Activated CD8-positive, alpha-beta T cell treated with anti-CD3 and anti-CD28 coated beads for 36 hours (primary cell): ENCODE measurements around the gene TBL1XR1. TPM values are rescaled to one million over a fixed set of nuclear protein-coding genes. Genes with fewer than 3 reads are reported as not detected.

Source experiments
- ATAC-seq: fragments of 200-7000 bp; cut with Tn5 transposase; one replicate; pipeline ENCODE4 v1.10.0; 2021; ENCODE audit warnings: mild to moderate bottlenecking, moderate library complexity
- CTCF ChIA-PET: fragments of 350-600 bp; sonication (Branson Sonifier 250); formaldehyde crosslinking; loops from one replicate; lab custom pipeline; 2021; ENCODE audit warnings: antibody characterized with exemption; lab: Charles Lee
- POLR2A ChIA-PET: fragments of 350-600 bp; sonication (Branson Sonifier 250); formaldehyde crosslinking; loops from one replicate; lab custom pipeline; 2021; ENCODE audit warnings: antibody characterized with exemption; lab: Charles Lee
- DNase-seq: peaks from one replicate; pipeline ENCODE4 v3.0.0-alpha.2; 2020
- H3K27ac Mint-ChIP-seq: one replicate; pipeline ENCODE4 v1.8.0; 2021; ENCODE audit warnings: mild to moderate bottlenecking, mixed read lengths
- H3K27me3 Mint-ChIP-seq: one replicate; pipeline ENCODE4 v1.8.0; 2021; ENCODE audit warnings: mixed read lengths
- H3K36me3 Mint-ChIP-seq: one replicate; pipeline ENCODE4 v1.8.0; 2021; ENCODE audit warnings: low read depth, mixed read lengths
- H3K4me1 Mint-ChIP-seq: one replicate; pipeline ENCODE4 v1.8.0; 2021; ENCODE audit warnings: low read depth, mixed read lengths
- H3K4me3 Mint-ChIP-seq: one replicate; pipeline ENCODE4 v1.8.0; 2021; ENCODE audit warnings: mild to moderate bottlenecking, moderate library complexity, mixed read lengths
- H3K9me3 Mint-ChIP-seq: one replicate; pipeline ENCODE4 v1.8.0; 2021; ENCODE audit warnings: mixed read lengths
- intact Hi-C: fragments of 100-400 bp; cut with micrococcal nuclease; formaldehyde crosslinking; loops from one replicate; pipeline ENCODE4 v1.10.0; 2022
- total RNA-seq, 2 experiments: library from RNA; stranded (reverse); gene quantifications; one replicate each; pipeline ENCODE4 v1.2.3, GENCODE V29; 2021
- TF ChIP-seq, protein P1 (sequence below): fragments of 200-600 bp; IDR thresholded peaks from one replicate; pipeline ENCODE4 v1.8.0; 2022; ENCODE audit warnings: antibody characterized with exemption, mild to moderate bottlenecking

Gene TBL1XR1
- total RNA-seq, 2 experiments from 2014 or later: 153 to 158 TPM

DNA sequence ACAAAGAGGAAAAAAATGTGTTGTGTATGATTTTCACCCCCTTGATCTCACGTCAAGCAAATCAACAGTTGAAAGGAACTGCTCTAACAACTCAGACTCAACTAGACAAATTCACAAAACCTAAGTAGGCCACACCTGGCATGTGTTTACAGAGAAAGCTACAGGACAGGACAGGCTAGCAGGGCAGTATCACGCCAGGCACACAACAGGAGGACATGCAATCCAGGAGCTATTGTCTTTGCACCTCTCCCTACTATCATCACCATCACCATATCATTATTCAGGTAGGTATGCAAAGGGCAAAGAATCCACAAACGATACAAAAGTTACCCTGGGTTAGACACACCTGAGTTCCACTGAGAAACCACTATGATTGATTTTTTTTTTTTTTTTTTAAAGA, 86.4 kb downstream of the TBL1XR1 start:
- Mint-ChIP-seq H3K4me3 (no peak overlapping the region), H3K4me1 (peaks cover 71% of the 10 kb centered on the region), H3K27ac (peak overlapping the region; percentile 69), H3K27me3 (no peaks in the 10 kb centered on the region), H3K9me3 (no peaks in the 10 kb centered on the region), H3K36me3 (peaks cover 15% of the 10 kb centered on the region)
- TF ChIP-seq, protein P1, sequence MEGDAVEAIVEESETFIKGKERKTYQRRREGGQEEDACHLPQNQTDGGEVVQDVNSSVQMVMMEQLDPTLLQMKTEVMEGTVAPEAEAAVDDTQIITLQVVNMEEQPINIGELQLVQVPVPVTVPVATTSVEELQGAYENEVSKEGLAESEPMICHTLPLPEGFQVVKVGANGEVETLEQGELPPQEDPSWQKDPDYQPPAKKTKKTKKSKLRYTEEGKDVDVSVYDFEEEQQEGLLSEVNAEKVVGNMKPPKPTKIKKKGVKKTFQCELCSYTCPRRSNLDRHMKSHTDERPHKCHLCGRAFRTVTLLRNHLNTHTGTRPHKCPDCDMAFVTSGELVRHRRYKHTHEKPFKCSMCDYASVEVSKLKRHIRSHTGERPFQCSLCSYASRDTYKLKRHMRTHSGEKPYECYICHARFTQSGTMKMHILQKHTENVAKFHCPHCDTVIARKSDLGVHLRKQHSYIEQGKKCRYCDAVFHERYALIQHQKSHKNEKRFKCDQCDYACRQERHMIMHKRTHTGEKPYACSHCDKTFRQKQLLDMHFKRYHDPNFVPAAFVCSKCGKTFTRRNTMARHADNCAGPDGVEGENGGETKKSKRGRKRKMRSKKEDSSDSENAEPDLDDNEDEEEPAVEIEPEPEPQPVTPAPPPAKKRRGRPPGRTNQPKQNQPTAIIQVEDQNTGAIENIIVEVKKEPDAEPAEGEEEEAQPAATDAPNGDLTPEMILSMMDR: no peak
- DNase-seq (no peak), ATAC-seq (peak; percentile 26)
- intact Hi-C loops: no loop called here
- ChIA-PET POLR2A (interaction anchor here (0.7 to 1.6 kb wide), 2 partner anchors 36 to 53 kb away, joined by 3 to 4 read pairs; no protein-coding TSS in a partner anchor), CTCF (interaction anchor here (1.5 kb wide), 1 partner anchor 11 kb away, joined by 5 read pairs; no protein-coding TSS in a partner anchor)

DNA sequence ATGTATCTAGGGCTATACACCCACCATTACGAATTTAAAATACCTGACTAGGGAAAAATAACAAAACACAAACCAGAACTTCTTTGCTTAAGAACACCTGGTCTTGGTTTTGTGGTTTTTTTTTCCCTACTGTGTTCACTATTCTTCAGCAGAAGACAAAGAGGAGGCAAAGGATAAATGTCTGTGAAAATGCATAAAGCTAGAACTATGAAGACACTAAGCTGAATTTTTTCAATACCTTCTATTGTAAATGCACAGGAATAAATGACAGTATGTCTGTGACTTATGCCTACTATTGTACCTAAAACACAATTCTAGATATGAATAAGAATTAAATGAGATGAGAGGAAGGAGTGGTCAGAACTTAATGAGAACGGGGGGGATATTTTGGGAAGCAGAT, 86.9 kb downstream of the TBL1XR1 start:
- peaks cover 12% of the 10 kb centered on the region for H3K36me3 Mint-ChIP-seq
- H3K4me1 Mint-ChIP-seq: peaks cover 72% of the 10 kb centered on the region
- no peaks in the 10 kb centered on the region for H3K9me3 Mint-ChIP-seq
- CTCF ChIA-PET: interaction anchor here (1.5 kb wide), 1 partner anchor 11 kb away, joined by 5 read pairs; no protein-coding TSS in a partner anchor
- H3K27ac Mint-ChIP-seq: peak overlapping the region; percentile 70
- TF ChIP-seq, protein P1: no peak
- no peaks in the 10 kb centered on the region for H3K27me3 Mint-ChIP-seq
- POLR2A ChIA-PET: interaction anchor here (0.7 to 1.3 kb wide), 2 partner anchors 12 to 28 kb away, joined by 3 to 4 read pairs; no protein-coding TSS in a partner anchor
- ATAC-seq: peak; percentile 25
- H3K4me3 Mint-ChIP-seq: no peak overlapping the region
- no peak for DNase-seq
- intact Hi-C loops: no loop called here

DNA sequence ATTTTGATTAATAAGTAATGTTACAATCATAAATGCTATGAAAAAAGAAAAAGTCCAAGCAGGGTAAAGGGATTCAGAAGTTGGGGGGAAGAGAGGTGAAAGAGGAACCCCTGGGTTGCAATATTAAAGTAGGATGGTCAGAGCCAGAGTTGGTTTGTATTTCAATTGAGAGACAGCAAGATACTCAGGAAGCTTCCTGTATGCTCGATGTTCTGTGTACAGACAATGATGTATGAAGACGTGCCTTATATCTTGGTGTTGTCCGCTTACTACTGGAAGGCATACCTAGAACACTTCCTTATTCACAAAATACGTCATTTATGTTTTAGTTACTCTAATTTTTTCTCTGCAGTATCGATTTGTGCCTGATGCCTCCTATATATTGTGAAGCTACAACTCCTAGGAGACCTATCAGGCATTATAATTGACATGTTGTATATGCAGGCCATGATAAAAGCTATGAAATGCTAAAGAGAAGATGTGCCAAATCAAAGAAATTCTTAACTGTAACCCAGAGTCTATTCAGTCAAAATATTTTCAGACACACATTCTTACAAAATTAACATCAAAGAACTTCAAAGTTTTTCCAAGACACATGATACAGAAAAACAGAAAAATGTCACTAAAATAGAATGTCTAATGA, 87.5 kb downstream of the TBL1XR1 start:
- H3K27me3 Mint-ChIP-seq: no peaks in the 10 kb centered on the region
- H3K9me3 Mint-ChIP-seq: no peaks in the 10 kb centered on the region
- intact Hi-C loops: no loop called here
- POLR2A ChIA-PET: interaction anchor here (0.7 to 1.3 kb wide), 2 partner anchors 11 to 27 kb away, joined by 3 to 4 read pairs; no protein-coding TSS in a partner anchor
- peaks cover 8% of the 10 kb centered on the region for H3K36me3 Mint-ChIP-seq
- DNase-seq: no peak
- H3K4me1 Mint-ChIP-seq: peaks cover 72% of the 10 kb centered on the region
- H3K27ac Mint-ChIP-seq: peak overlapping the region; percentile 70
- ATAC-seq: peak; percentile 55
- TF ChIP-seq, protein P1: no peak
- CTCF ChIA-PET: interaction anchor here (1.5 kb wide), 1 partner anchor 10 kb away, joined by 5 read pairs; no protein-coding TSS in a partner anchor
- no peak overlapping the region for H3K4me3 Mint-ChIP-seq

DNA sequence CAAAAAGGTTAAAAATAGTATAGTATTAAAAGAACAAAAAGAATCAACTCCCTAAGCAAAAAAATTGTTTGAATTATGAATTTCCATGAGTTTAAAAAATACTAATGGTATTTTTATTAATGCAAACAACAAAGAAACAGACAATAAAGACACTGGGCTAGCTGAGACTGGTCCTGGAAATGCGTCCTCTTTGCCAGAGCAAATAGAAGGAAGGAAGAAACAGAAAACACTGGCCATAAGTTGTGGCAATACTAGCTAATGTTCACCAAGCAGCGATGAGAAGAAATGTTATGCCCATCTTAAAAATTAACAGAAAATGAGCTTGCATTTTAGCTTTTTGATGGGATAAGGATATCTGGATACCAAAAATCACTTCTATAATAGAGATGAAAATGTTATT, 88.6 kb downstream of the TBL1XR1 start:
- no peak overlapping the region for H3K4me3 Mint-ChIP-seq
- ATAC-seq: no peak
- H3K9me3 Mint-ChIP-seq: no peaks in the 10 kb centered on the region
- H3K27ac Mint-ChIP-seq: no peak overlapping the region
- TF ChIP-seq, protein P1: no peak
- peaks cover 7% of the 10 kb centered on the region for H3K36me3 Mint-ChIP-seq
- no peak for DNase-seq
- intact Hi-C loops: no loop called here
- ChIA-PET POLR2A (no interaction called here), CTCF (interaction anchor here (1.1 kb wide), 1 partner anchor 57 kb away, joined by 3 read pairs; no protein-coding TSS in a partner anchor)
- H3K27me3 Mint-ChIP-seq: no peaks in the 10 kb centered on the region
- H3K4me1 Mint-ChIP-seq: peaks cover 78% of the 10 kb centered on the region
